Mesenchymal stem cell (in vitro differentiated cells and primary cell): ENCODE measurements around the gene BACE2.
"Not testable (repeated sequence)": the region's sequence is repeated elsewhere in the genome, so short reads cannot be mapped to it uniquely, and the experiment has no call there.

Experiments used
- DNase-seq: peaks from one replicate; pipeline ENCODE4 v3.0.0-alpha.2; 2013
- H2AFZ ChIP-seq: one replicate; pipeline ENCODE4 v1.6.1; 2013; ENCODE audit warnings: low read depth, mild to moderate bottlenecking, control low read depth, inconsistent platforms, low read length, moderate library complexity
- H2AK5ac ChIP-seq: 2 replicates; pipeline ENCODE4 v1.6.1; 2013; ENCODE audit warnings: low read length, moderate library complexity, mild to moderate bottlenecking, inconsistent platforms; ENCODE audit not compliant: severe bottlenecking
- H2BK120ac ChIP-seq: one replicate; pipeline ENCODE4 v1.6.1; 2013; ENCODE audit warnings: low read depth, mild to moderate bottlenecking, inconsistent platforms, low read length, moderate library complexity
- H2BK12ac ChIP-seq, 2 experiments: one replicate each; pipeline ENCODE4 v1.6.1; 2013; ENCODE audit warnings: inconsistent platforms in 2 of 2, low read length in 2 of 2, mild to moderate bottlenecking in 2 of 2, moderate library complexity in 2 of 2, control low read depth in 1 of 2
- H2BK15ac ChIP-seq: one replicate; pipeline ENCODE4 v1.6.1; 2013; ENCODE audit warnings: mild to moderate bottlenecking, low read depth, inconsistent platforms; ENCODE audit not compliant: poor library complexity, severe bottlenecking
- H2BK5ac ChIP-seq: 2 replicates; pipeline ENCODE4 v1.6.1; 2013; ENCODE audit warnings: low read depth, mild to moderate bottlenecking, low read length, control low read depth, inconsistent platforms; ENCODE audit not compliant: poor library complexity, severe bottlenecking
- H3K14ac ChIP-seq, 2 experiments: one replicate each; pipeline ENCODE4 v1.6.1; 2013; ENCODE audit warnings: inconsistent platforms in 2 of 2, low read length in 2 of 2, control low read depth in 1 of 2, mild to moderate bottlenecking in 1 of 2, moderate library complexity in 1 of 2
- H3K18ac ChIP-seq, 2 experiments: one replicate each; pipeline ENCODE4 v1.6.1; 2013; ENCODE audit warnings: inconsistent platforms in 2 of 2, low read length in 2 of 2, control low read depth in 1 of 2, low read depth in 1 of 2, mild to moderate bottlenecking in 1 of 2
- H3K23ac ChIP-seq, 2 experiments: one replicate each; pipeline ENCODE4 v1.6.1; 2013; ENCODE audit warnings: inconsistent platforms in 2 of 2, low read length in 2 of 2, mild to moderate bottlenecking in 2 of 2, moderate library complexity in 2 of 2, control low read depth in 1 of 2
- H3K27ac ChIP-seq: 2 replicates; pipeline ENCODE4 v1.5.1; 2013; ENCODE audit warnings: mild to moderate bottlenecking, moderate library complexity, low read length, control low read depth, inconsistent platforms; ENCODE audit not compliant: poor library complexity, severe bottlenecking
- H3K27me3 ChIP-seq, 2 experiments: 2 replicates each; pipeline versions ENCODE4 v1.6.1 to v1.7.0; 2013; ENCODE audit warnings: low read length in 2 of 2, mild to moderate bottlenecking in 2 of 2, moderate library complexity in 2 of 2, control low read depth in 1 of 2, inconsistent platforms in 1 of 2; ENCODE audit not compliant: control insufficient read depth in 1 of 2, insufficient read depth in 1 of 2
- H3K36me3 ChIP-seq, 2 experiments: 2 replicates each; pipeline versions ENCODE4 v1.6.1 to v1.7.0; 2013; ENCODE audit warnings: low read length in 2 of 2, control low read depth in 1 of 2, inconsistent platforms in 1 of 2, low read depth in 1 of 2, mild to moderate bottlenecking in 1 of 2; ENCODE audit not compliant: insufficient read depth in 2 of 2, control insufficient read depth in 1 of 2
- H3K4ac ChIP-seq, 2 experiments: one replicate each; pipeline ENCODE4 v1.6.1; 2013; ENCODE audit warnings: inconsistent platforms in 2 of 2, low read length in 2 of 2, mild to moderate bottlenecking in 2 of 2, moderate library complexity in 2 of 2, control low read depth in 1 of 2, low read depth in 1 of 2
- H3K4me1 ChIP-seq: 2 replicates; pipeline ENCODE4 v1.6.1; 2013; ENCODE audit warnings: low read depth, low read length, control low read depth; ENCODE audit not compliant: control insufficient read depth, insufficient read depth
- H3K4me2 ChIP-seq: 2 replicates; pipeline ENCODE4 v1.6.1; 2013; ENCODE audit warnings: low read length, mild to moderate bottlenecking, inconsistent platforms; ENCODE audit not compliant: poor library complexity, severe bottlenecking
- H3K4me3 ChIP-seq, 2 experiments: 2 replicates each; pipeline versions ENCODE4 v1.5.1 to v1.7.0; 2013; ENCODE audit warnings: low read length in 2 of 2, mild to moderate bottlenecking in 2 of 2, control low read depth in 1 of 2, low read depth in 1 of 2; ENCODE audit not compliant: insufficient read depth in 1 of 2
- H3K79me1 ChIP-seq: replicated peaks from 2 replicates; pipeline ENCODE4 v1.6.1; 2013; ENCODE audit warnings: mild to moderate bottlenecking, control low read depth, low read length, inconsistent platforms; ENCODE audit not compliant: poor library complexity, severe bottlenecking
- H3K9ac ChIP-seq: 2 replicates; pipeline ENCODE4 v1.7.0; 2013; ENCODE audit warnings: mild to moderate bottlenecking, low read length, moderate library complexity
- H3K9me3 ChIP-seq: 2 replicates; pipeline ENCODE4 v1.7.0; 2013; ENCODE audit warnings: mild to moderate bottlenecking, low read length; ENCODE audit not compliant: control insufficient read depth
- H4K8ac ChIP-seq: one replicate; pipeline ENCODE4 v1.6.1; 2013; ENCODE audit warnings: inconsistent platforms, mild to moderate bottlenecking, low read length, moderate library complexity
- H4K91ac ChIP-seq: one replicate; pipeline ENCODE4 v1.6.1; 2013; ENCODE audit warnings: mild to moderate bottlenecking, low read length, inconsistent platforms
- WGBS: methylation state at CpG from one replicate; pipeline ENCODE4 v1.1.7; 2013; ENCODE audit warnings: mixed read lengths; 5-methylcytosine and 5-hydroxymethylcytosine counted together

The BACE2 gene

GRCh38 chr21:41256231-41256630 lies 88.3 kb downstream of the BACE2 start:
- H3K4me2 ChIP-seq, H2AFZ ChIP-seq, H3K23ac ChIP-seq, H3K9me3 ChIP-seq, H4K8ac ChIP-seq, H3K9ac ChIP-seq, H3K4ac ChIP-seq, H4K91ac ChIP-seq, H2AK5ac ChIP-seq, H3K4me1 ChIP-seq, H3K27ac ChIP-seq, H3K79me1 ChIP-seq, H2BK5ac ChIP-seq, H3K14ac ChIP-seq, H2BK15ac ChIP-seq, H2BK120ac ChIP-seq, H3K18ac ChIP-seq, DNase-seq, H3K4me3 ChIP-seq, H3K27me3 ChIP-seq, H2BK12ac ChIP-seq: not testable (repeated sequence)
- no CpG with 5 or more reads among the region's 1 CpG for WGBS
- H3K36me3 ChIP-seq: peaks cover 6 to 35% of the 10 kb centered on the region in 2 experiments

- WGBS: 90% methylated on average over 19 of the region's 22 CpGs
- H2BK12ac ChIP-seq: no peak overlapping the region
- H3K4me3 ChIP-seq: no peak overlapping the region
- no peak overlapping the region for H2BK15ac ChIP-seq
- H3K4ac ChIP-seq: no peak overlapping the region
- H4K8ac ChIP-seq: no peak overlapping the region
- no peak overlapping the region for H2BK5ac ChIP-seq
- H2BK120ac ChIP-seq: no peak overlapping the region
- H2AK5ac ChIP-seq: no peak overlapping the region
- H3K18ac ChIP-seq: no peak overlapping the region
- no peaks in the 10 kb centered on the region for H3K9me3 ChIP-seq
- DNase-seq: no peak
- no peak overlapping the region for H4K91ac ChIP-seq
- H3K27ac ChIP-seq: no peak overlapping the region
- no peaks in the 10 kb centered on the region for H3K79me1 ChIP-seq
- no peak overlapping the region for H2AFZ ChIP-seq
- no peak overlapping the region for H3K14ac ChIP-seq
- H3K4me2 ChIP-seq: no peak overlapping the region
- peaks cover 2 to 30% of the 10 kb centered on the region in 2 experiments for H3K36me3 ChIP-seq
- no peak overlapping the region for H3K9ac ChIP-seq
- H3K4me1 ChIP-seq: no peaks in the 10 kb centered on the region
- no peak overlapping the region for H3K23ac ChIP-seq
- H3K27me3 ChIP-seq: no peaks in the 10 kb centered on the region
Observed at GRCh38 chr21:41256771-41257702, 89.1 kb downstream of the BACE2 start.

GRCh38 chr21:41258617-41259016 lies 90.7 kb downstream of the BACE2 start:
- WGBS: 95% methylated on average over 3 of the region's 3 CpGs
- Histone ChIP-seq H3K23ac (no peak overlapping the region), H2BK12ac (no peak overlapping the region), H3K14ac (no peak overlapping the region), H3K27me3 (no peaks in the 10 kb centered on the region), H3K4me3 (no peak overlapping the region), H2AFZ (no peak overlapping the region), H3K9ac (no peak overlapping the region), H3K9me3 (no peaks in the 10 kb centered on the region), H4K91ac (no peak overlapping the region), H2BK5ac (no peak overlapping the region), H2BK15ac (no peak overlapping the region), H3K4ac (no peak overlapping the region), H3K18ac (no peak overlapping the region), H2BK120ac (no peak overlapping the region), H3K4me2 (no peak overlapping the region), H3K36me3 (peaks cover 0 to 19% of the 10 kb centered on the region in 2 experiments), H3K79me1 (no peaks in the 10 kb centered on the region), H3K27ac (no peak overlapping the region), H3K4me1 (no peaks in the 10 kb centered on the region), H2AK5ac (no peak overlapping the region), H4K8ac (no peak overlapping the region)
- no peak for DNase-seq

GRCh38 chr21:41260428-41260827 lies 92.5 kb downstream of the BACE2 start:
- no peak overlapping the region for H3K9ac ChIP-seq
- H3K4me1 ChIP-seq: no peaks in the 10 kb centered on the region
- no peak overlapping the region for H2AK5ac ChIP-seq
- no peak overlapping the region for H2BK120ac ChIP-seq
- 92% methylated on average over 7 of the region's 8 CpGs for WGBS
- DNase-seq: no peak
- no peak overlapping the region for H3K23ac ChIP-seq
- no peak overlapping the region for H4K91ac ChIP-seq
- H3K79me1 ChIP-seq: no peaks in the 10 kb centered on the region
- H3K27ac ChIP-seq: no peak overlapping the region
- no peak overlapping the region for H3K4ac ChIP-seq
- no peaks in the 10 kb centered on the region for H3K27me3 ChIP-seq
- no peak overlapping the region for H2BK12ac ChIP-seq
- H2BK15ac ChIP-seq: no peak overlapping the region
- H3K9me3 ChIP-seq: no peaks in the 10 kb centered on the region
- H3K18ac ChIP-seq: no peak overlapping the region
- peaks cover 0 to 22% of the 10 kb centered on the region in 2 experiments for H3K36me3 ChIP-seq
- no peak overlapping the region for H2AFZ ChIP-seq
- no peak overlapping the region for H3K14ac ChIP-seq
- no peak overlapping the region for H4K8ac ChIP-seq
- H3K4me2 ChIP-seq: no peak overlapping the region
- H3K4me3 ChIP-seq: no peak overlapping the region
- no peak overlapping the region for H2BK5ac ChIP-seq
